CD4-positive, alpha-beta memory T cell (primary cell): ENCODE results near the gene GMDS. TPM values are rescaled to one million over a fixed set of nuclear protein-coding genes. Genes with fewer than 3 reads are reported as not detected.

Experiments used
- CTCF ChIA-PET: fragments of 350-600 bp; sonication (Branson Sonifier 250); formaldehyde crosslinking; loops from one replicate; lab custom pipeline; 2021; ENCODE audit warnings: inconsistent platforms; ENCODE audit not compliant: partially characterized antibody; lab: Charles Lee
- POLR2A ChIA-PET: fragments of 350-600 bp; sonication (Branson Sonifier 250); formaldehyde crosslinking; loops from one replicate; lab custom pipeline; 2021; ENCODE audit not compliant: partially characterized antibody; lab: Charles Lee
- DNase-seq, 5 donors: peaks; one replicate each; pipeline versions ENCODE4 v3.0.0 to v3.0.0-alpha.2; 2020 to 2022; ENCODE audit warnings: mixed read lengths in 1 of 5
- H3K27ac ChIP-seq: one replicate; pipeline ENCODE4 v1.7.0; 2013; ENCODE audit warnings: low read depth, low read length
- H3K27me3 ChIP-seq: 2 replicates; pipeline ENCODE4 v1.7.0; 2013; ENCODE audit warnings: mild to moderate bottlenecking, low read length, moderate library complexity; ENCODE audit not compliant: insufficient read depth
- H3K36me3 ChIP-seq: 2 replicates; pipeline ENCODE4 v1.7.0; 2013; ENCODE audit warnings: mild to moderate bottlenecking, low read length, moderate library complexity; ENCODE audit not compliant: insufficient read depth
- H3K4me1 ChIP-seq: 2 replicates; pipeline ENCODE4 v1.7.0; 2013; ENCODE audit warnings: mild to moderate bottlenecking, low read length, moderate library complexity; ENCODE audit not compliant: insufficient read depth
- H3K4me3 ChIP-seq, 2 donors: one replicate each; pipeline ENCODE4 v1.7.0; 2013; ENCODE audit warnings: low read length in 2 of 2, mild to moderate bottlenecking in 1 of 2
- H3K9me3 ChIP-seq, 2 donors: one replicate each; pipeline ENCODE4 v1.7.0; 2013; ENCODE audit warnings: low read length in 2 of 2, control low read depth in 1 of 2; ENCODE audit not compliant: control insufficient read depth in 1 of 2
- H3K27ac Mint-ChIP-seq, 7 donors: one replicate each; pipeline ENCODE4 v1.8.0; 2020 to 2021; ENCODE audit warnings: mixed read lengths in 7 of 7, mild to moderate bottlenecking in 6 of 7, inconsistent platforms in 3 of 7, moderate library complexity in 3 of 7
- H3K27me3 Mint-ChIP-seq, 2 donors: one replicate each; pipeline ENCODE4 v1.8.0; 2020 to 2021; ENCODE audit warnings: mixed read lengths in 2 of 2
- H3K36me3 Mint-ChIP-seq, 2 donors: one replicate each; pipeline ENCODE4 v1.8.0; 2020 to 2021; ENCODE audit warnings: mixed read lengths in 2 of 2, inconsistent platforms in 1 of 2, mild to moderate bottlenecking in 1 of 2
- H3K4me1 Mint-ChIP-seq, 4 donors: one replicate each; pipeline ENCODE4 v1.8.0; 2020 to 2021; ENCODE audit warnings: mixed read lengths in 4 of 4, mild to moderate bottlenecking in 1 of 4
- H3K4me3 Mint-ChIP-seq, 8 donors: one replicate each; pipeline ENCODE4 v1.8.0; 2020 to 2021; ENCODE audit warnings: mixed read lengths in 8 of 8, mild to moderate bottlenecking in 7 of 8, moderate library complexity in 6 of 8, inconsistent platforms in 3 of 8
- H3K9me3 Mint-ChIP-seq, 8 donors: one replicate each; pipeline ENCODE4 v1.8.0; 2020 to 2021; ENCODE audit warnings: mixed read lengths in 8 of 8, mild to moderate bottlenecking in 5 of 8, inconsistent platforms in 3 of 8, moderate library complexity in 1 of 8
- intact Hi-C: fragments of 100-400 bp; cut with micrococcal nuclease; formaldehyde crosslinking; loops from one replicate; pipeline ENCODE4 v1.15.1; 2023
- polyA plus RNA-seq, 2 donors: library from polyadenylated mRNA; unstranded; fragments of 300-500 nt; fragmentation: Illumina TruSeq; gene quantifications; one replicate each; pipeline ENCODE4 v1.2.3, GENCODE V29; 2021
- total RNA-seq, 2 experiments: library from RNA; stranded (reverse); gene quantifications; one replicate each; pipeline ENCODE4 v1.2.3, GENCODE V29; 2021

Gene GMDS
- total and polyA plus RNA-seq, 4 experiments from 2014 or later, result 12.1 to 24.0 (median 15.2) TPM

DNA sequence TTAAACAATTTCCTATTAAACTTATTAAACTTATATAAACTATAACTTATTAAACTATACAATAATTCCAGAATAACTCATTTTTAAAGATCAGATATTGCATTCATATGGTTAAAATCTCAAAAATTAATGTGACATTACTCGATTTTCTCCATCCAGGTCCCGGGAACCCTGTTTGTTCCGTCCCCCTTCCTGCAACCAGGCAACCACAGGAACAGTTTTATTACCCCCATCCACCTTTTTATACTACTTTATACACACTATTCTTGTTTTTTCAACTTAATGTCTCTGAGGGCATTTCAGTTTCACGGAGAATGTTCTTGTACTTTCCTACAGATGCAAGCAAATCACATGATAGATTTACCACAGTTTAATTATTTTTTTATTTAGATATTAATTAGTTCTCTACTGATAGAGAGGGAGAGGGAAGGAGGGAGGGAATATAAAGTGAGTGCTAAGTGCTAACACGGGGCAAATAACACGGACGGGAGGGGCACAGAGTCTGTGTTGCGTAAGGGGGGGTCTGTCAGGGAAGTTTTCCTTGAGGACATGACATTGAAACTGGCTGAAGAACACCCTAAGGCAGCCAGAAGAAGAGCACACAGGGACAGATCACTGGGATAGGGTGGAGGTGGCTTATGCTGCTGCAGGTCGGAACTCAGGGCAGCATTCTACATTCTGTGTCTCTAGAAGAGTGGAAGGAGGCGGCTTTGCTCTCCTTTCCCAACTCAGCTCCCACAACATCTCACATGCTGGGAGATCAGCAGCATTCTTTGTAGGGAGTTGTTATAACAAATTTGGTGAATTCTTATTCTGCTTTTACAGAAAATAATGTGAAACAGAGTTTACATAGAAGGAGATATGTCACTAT lies 410.5 kb downstream of the GMDS start:
- Mint-ChIP-seq H3K27ac (no peak overlapping the region), H3K4me1 (no peaks in the 10 kb centered on the region), H3K36me3 (peaks cover 7 to 25% of the 10 kb centered on the region in 2 donors), H3K4me3 (no peak overlapping the region), H3K27me3 (no peaks in the 10 kb centered on the region), H3K9me3 (peaks cover 0 to 9% (median 3%) of the 10 kb centered on the region in 8 donors)
- no peaks in the 10 kb centered on the region for H3K9me3 ChIP-seq
- intact Hi-C loops, result no loop called here
- H3K36me3 ChIP-seq, result no peaks in the 10 kb centered on the region
- H3K27me3 ChIP-seq, result no peaks in the 10 kb centered on the region
- POLR2A ChIA-PET, result no interaction called here
- no peak for DNase-seq
- CTCF ChIA-PET, result no interaction called here
- no peak overlapping the region for H3K4me3 ChIP-seq
- no peaks in the 10 kb centered on the region for H3K4me1 ChIP-seq
- no peak overlapping the region for H3K27ac ChIP-seq

DNA sequence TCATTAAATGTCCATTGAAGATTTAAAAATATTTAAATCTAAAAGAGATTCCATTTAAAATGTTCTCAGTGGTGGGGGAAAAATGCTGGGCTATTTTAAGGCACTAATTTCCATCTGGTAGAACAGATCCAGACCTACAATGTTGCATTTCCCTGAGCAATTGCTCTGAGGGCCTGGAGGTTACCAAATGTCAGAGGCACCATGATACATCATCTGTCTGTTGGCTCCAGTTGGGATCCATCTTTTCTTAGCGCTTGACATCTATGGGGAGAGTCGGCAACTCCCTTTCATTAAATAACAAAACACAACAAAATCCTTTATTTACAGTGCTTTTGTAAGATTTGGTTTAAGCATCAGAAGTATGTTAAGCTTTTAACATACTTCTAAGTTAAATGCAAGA lies 411.2 kb downstream of the GMDS start:
- H3K36me3 ChIP-seq, result no peaks in the 10 kb centered on the region
- no peak overlapping the region for H3K27ac Mint-ChIP-seq
- no peaks in the 10 kb centered on the region for H3K9me3 ChIP-seq
- peaks cover 0 to 16% (median 7%) of the 10 kb centered on the region in 8 donors for H3K9me3 Mint-ChIP-seq
- no peak overlapping the region for H3K4me3 ChIP-seq
- no peaks in the 10 kb centered on the region for H3K27me3 Mint-ChIP-seq
- no peak overlapping the region for H3K27ac ChIP-seq
- no peak for DNase-seq
- H3K4me1 Mint-ChIP-seq, result no peaks in the 10 kb centered on the region
- CTCF ChIA-PET, result no interaction called here
- no peaks in the 10 kb centered on the region for H3K27me3 ChIP-seq
- no peaks in the 10 kb centered on the region for H3K4me1 ChIP-seq
- intact Hi-C loops, result no loop called here
- peaks cover 10 to 30% of the 10 kb centered on the region in 2 donors for H3K36me3 Mint-ChIP-seq
- H3K4me3 Mint-ChIP-seq, result no peak overlapping the region
- POLR2A ChIA-PET, result no interaction called here

DNA sequence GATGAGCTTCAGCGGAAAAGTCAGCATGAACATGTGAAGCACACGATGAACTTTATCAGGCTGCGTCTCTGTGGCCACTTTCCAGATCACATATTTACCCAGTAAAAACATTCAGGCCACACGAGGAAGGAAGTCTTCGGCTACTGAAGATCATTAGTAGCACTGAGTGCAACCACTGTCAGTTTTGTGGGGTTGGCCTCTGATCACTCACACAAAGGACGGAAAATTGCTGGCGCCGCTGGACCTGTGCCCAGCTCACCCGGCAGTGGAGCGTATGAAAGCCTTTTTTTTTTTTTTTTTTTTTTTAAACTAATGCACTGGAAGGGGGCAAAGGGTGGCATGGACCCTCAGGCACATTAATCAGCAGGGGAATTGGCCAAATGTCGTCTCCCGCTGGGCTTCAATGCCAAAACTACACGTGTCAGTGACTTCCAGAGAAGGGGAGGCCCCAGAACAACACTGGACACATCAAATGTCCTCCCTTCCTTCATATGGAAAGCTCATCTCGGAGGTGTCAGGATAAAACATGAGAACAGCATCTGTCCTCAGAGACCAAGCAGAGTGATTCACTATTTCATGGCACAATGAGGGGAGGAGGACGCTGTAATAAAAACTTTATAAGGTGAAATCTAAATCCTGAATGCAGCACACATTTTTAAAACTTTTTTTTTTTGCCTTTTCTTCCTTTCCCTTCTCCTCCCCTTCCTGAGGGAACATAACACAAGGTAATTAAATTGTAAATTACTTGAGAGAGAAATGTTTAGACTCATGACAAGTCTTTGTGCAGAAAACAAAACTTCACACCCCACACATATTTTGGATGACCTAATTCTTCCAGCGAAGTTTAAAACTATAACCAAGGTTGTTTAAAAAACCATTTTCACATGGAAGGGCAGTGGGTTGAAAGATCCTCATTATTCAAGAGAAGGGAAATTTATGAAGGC lies 412.3 kb downstream of the GMDS start:
- no peak for DNase-seq
- Mint-ChIP-seq H3K4me1 (no peaks in the 10 kb centered on the region), H3K9me3 (peaks cover 0 to 27% (median 16%) of the 10 kb centered on the region in 8 donors), H3K36me3 (peaks cover 17 to 39% of the 10 kb centered on the region in 2 donors), H3K27me3 (no peaks in the 10 kb centered on the region), H3K4me3 (no peak overlapping the region), H3K27ac (no peak overlapping the region)
- H3K27me3 ChIP-seq, result no peaks in the 10 kb centered on the region
- intact Hi-C loops, result no loop called here
- CTCF ChIA-PET, result interaction anchor here (0.7 kb wide), 1 partner anchor 246 kb away, joined by 3 read pairs; no protein-coding TSS in a partner anchor
- POLR2A ChIA-PET, result no interaction called here
- H3K36me3 ChIP-seq, result no peaks in the 10 kb centered on the region
- no peak overlapping the region for H3K27ac ChIP-seq
- H3K9me3 ChIP-seq, result peaks cover 0 to 3% of the 10 kb centered on the region in 2 donors
- no peaks in the 10 kb centered on the region for H3K4me1 ChIP-seq
- H3K4me3 ChIP-seq, result no peak overlapping the region

DNA sequence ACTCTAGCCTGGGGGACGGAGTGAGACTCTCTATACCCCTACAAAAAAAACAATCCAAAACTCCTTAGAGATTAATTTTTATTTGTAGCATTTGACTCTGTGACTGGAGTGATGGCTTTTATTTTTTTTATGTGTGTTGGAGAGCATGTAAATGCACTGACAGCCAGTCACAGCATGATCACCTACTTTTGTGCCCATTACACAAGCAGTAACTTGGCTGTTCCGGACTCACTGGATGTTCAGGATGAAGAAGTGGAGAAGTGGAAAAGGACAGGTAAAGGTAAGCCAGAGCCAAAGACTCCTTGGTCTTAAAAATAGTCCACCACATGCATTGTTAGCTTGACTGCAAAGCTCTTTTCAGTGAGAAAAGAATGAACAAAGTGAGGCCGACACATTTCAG lies 413.0 kb downstream of the GMDS start:
- intact Hi-C loops, result no loop called here
- no peaks in the 10 kb centered on the region for H3K4me1 ChIP-seq
- no peak for DNase-seq
- Mint-ChIP-seq H3K27me3 (no peaks in the 10 kb centered on the region), H3K4me1 (no peaks in the 10 kb centered on the region), H3K27ac (no peak overlapping the region), H3K9me3 (peaks cover 0 to 34% (median 23%) of the 10 kb centered on the region in 8 donors), H3K4me3 (no peak overlapping the region), H3K36me3 (peaks cover 20 to 46% of the 10 kb centered on the region in 2 donors)
- H3K4me3 ChIP-seq, result no peak overlapping the region
- H3K27ac ChIP-seq, result no peak overlapping the region
- H3K27me3 ChIP-seq, result no peaks in the 10 kb centered on the region
- ChIA-PET POLR2A (no interaction called here), CTCF (interaction anchor here (0.7 kb wide), 1 partner anchor 247 kb away, joined by 3 read pairs; no protein-coding TSS in a partner anchor)
- no peaks in the 10 kb centered on the region for H3K36me3 ChIP-seq
- H3K9me3 ChIP-seq, result peaks cover 0 to 3% of the 10 kb centered on the region in 2 donors

DNA sequence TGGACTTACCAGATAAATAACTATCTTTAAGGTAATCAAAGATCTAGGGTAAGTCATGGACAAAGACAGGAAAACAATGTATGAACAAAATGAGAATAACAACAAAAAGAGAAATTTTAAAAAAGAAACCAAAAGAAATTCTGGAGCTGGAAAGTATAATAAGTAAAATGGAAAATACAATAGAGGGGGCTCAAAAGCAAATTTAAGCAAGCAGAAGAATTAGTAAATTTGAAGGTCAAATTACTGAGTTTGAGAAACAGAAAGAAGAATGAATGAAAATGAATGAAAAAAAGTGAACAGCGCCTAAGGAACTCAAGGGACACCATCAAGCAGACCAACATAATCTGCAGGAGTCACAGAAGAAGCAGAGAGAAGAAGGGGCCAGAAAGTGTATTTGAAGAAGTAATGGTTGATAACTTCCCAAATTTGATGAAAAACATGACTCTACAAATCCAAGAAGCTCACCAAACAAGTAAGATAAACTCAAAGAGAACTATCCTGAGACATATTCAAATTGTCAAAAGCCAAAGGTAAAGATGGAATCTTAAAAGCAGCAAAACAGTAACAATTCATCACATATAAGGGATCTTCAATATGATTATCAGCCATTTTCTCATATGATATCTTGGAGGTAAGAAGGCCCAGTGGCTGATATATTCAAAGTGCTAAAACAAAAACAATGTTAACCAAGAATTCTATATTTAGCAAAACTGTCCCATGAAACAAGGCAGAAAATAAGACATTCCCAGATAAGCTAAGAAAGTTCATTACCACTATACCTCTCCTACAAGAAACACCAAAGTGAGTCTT lies 417.2 kb downstream of the GMDS start:
- intact Hi-C loops, result no loop called here
- no peaks in the 10 kb centered on the region for H3K36me3 ChIP-seq
- ChIA-PET CTCF (no interaction called here), POLR2A (no interaction called here)
- peaks cover 24 to 63% of the 10 kb centered on the region in 2 donors for H3K36me3 Mint-ChIP-seq
- H3K27me3 ChIP-seq, result no peaks in the 10 kb centered on the region
- no peaks in the 10 kb centered on the region for H3K4me1 ChIP-seq
- no peak overlapping the region for H3K4me3 ChIP-seq
- DNase-seq, result no peak
- no peak overlapping the region for H3K27ac Mint-ChIP-seq
- H3K27me3 Mint-ChIP-seq, result no peaks in the 10 kb centered on the region
- H3K27ac ChIP-seq, result no peak overlapping the region
- peaks cover 0 to 3% of the 10 kb centered on the region in 2 donors for H3K9me3 ChIP-seq
- H3K9me3 Mint-ChIP-seq, result peaks cover 4 to 37% (median 24%) of the 10 kb centered on the region in 8 donors
- H3K4me1 Mint-ChIP-seq, result peaks cover 0 to 6% (median 3%) of the 10 kb centered on the region in 4 donors
- no peak overlapping the region for H3K4me3 Mint-ChIP-seq

DNA sequence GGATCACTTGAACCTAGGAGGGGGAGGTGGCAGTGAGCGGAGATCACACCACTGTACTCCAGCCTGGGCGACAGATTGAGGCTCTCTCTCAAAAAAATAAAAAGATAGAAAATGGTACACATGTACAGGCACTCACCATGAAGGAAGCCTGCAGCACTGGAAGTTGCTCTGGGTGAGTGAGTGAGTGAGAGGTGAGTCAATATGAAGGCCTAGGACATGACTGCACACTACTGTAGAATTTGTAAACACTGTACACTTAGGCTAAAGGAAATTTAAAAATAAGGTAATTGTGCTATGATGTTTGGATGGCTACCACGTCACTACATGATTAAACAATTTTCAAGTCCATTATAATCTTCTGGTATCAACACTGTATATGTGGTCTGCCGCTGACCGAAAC lies 419.5 kb downstream of the GMDS start:
- H3K27ac Mint-ChIP-seq, result no peak overlapping the region
- Histone ChIP-seq H3K27me3 (no peaks in the 10 kb centered on the region), H3K4me1 (no peaks in the 10 kb centered on the region), H3K9me3 (peaks cover 0 to 3% of the 10 kb centered on the region in 2 donors), H3K27ac (no peak overlapping the region), H3K36me3 (no peaks in the 10 kb centered on the region), H3K4me3 (no peak overlapping the region)
- H3K27me3 Mint-ChIP-seq, result no peaks in the 10 kb centered on the region
- H3K9me3 Mint-ChIP-seq, result peaks cover 4 to 33% (median 24%) of the 10 kb centered on the region in 8 donors
- no peak for DNase-seq
- H3K4me3 Mint-ChIP-seq, result no peak overlapping the region
- intact Hi-C loops, result no loop called here
- peaks cover 22 to 46% of the 10 kb centered on the region in 2 donors for H3K36me3 Mint-ChIP-seq
- ChIA-PET CTCF (no interaction called here), POLR2A (no interaction called here)
- H3K4me1 Mint-ChIP-seq, result peaks cover 0 to 6% (median 3%) of the 10 kb centered on the region in 4 donors
